ENCODE data around the gene OSTF1.

Gene OSTF1

DNA sequence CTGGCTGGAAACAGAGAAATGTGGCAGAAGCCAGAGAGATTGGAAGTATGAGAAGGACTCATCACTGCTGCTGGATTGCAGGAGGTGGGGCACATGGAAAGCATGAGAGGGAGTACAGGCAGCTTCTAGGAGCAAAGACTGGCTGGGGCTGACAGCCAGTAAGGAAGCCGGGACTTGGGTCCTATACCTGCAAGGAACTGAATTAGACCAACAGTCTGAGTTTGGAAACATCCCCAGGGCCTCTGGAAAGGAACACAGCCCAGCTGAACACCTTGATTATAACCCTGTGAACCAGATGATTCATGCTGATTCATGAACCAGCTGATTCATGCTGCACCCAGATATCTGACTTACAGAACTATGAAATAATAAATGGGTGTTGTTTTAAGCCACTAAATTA is 93.4 kb downstream of the OSTF1 start:
- H3K27ac ChIP-seq, result no peak overlapping the region
- H3K4me3 ChIP-seq (ENCODE audit: low read depth, low read length), result no peak overlapping the region
- TF ChIP-seq, protein P1, sequence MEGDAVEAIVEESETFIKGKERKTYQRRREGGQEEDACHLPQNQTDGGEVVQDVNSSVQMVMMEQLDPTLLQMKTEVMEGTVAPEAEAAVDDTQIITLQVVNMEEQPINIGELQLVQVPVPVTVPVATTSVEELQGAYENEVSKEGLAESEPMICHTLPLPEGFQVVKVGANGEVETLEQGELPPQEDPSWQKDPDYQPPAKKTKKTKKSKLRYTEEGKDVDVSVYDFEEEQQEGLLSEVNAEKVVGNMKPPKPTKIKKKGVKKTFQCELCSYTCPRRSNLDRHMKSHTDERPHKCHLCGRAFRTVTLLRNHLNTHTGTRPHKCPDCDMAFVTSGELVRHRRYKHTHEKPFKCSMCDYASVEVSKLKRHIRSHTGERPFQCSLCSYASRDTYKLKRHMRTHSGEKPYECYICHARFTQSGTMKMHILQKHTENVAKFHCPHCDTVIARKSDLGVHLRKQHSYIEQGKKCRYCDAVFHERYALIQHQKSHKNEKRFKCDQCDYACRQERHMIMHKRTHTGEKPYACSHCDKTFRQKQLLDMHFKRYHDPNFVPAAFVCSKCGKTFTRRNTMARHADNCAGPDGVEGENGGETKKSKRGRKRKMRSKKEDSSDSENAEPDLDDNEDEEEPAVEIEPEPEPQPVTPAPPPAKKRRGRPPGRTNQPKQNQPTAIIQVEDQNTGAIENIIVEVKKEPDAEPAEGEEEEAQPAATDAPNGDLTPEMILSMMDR (IDR thresholded peaks at IDR 0.05; ENCODE audit: low read depth, low read length), result no peak
- no peaks in the 10 kb centered on the region for H3K9me3 ChIP-seq (ENCODE audit: severe bottlenecking)
- H3K27me3 ChIP-seq (ENCODE audit: insufficient read depth, low read depth, severe bottlenecking), result no peaks in the 10 kb centered on the region
- H3K36me3 ChIP-seq, result no peaks in the 10 kb centered on the region
- no peak for DNase-seq

DNA sequence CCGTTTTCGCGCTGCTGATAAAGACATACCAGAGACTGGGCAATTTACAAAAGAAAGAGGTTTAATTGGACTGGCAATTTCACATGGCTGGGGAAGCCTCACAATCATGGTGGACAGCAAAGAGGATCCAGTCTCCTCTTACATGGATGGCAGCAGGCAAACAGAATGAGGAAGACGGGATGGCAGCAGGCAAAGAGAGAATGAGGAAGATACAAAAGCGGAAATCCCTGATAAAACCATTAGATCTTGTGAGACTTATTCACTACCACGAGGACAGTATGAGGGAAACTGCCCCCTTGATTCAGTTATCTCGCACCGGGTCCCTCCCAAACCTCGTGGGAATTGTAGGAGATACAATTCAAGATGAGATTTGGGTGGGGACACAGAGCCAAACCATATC is 95.0 kb downstream of the OSTF1 start:
- Histone ChIP-seq H3K27ac (no peak overlapping the region), H3K36me3 (no peaks in the 10 kb centered on the region), H3K9me3 (ENCODE audit: severe bottlenecking) (no peaks in the 10 kb centered on the region), H3K27me3 (ENCODE audit: insufficient read depth, low read depth, severe bottlenecking) (no peaks in the 10 kb centered on the region), H3K4me3 (ENCODE audit: low read depth, low read length) (no peak overlapping the region)
- DNase-seq, result no peak
- TF ChIP-seq, protein P1 (IDR thresholded peaks at IDR 0.05; ENCODE audit: low read depth, low read length), result no peak

DNA sequence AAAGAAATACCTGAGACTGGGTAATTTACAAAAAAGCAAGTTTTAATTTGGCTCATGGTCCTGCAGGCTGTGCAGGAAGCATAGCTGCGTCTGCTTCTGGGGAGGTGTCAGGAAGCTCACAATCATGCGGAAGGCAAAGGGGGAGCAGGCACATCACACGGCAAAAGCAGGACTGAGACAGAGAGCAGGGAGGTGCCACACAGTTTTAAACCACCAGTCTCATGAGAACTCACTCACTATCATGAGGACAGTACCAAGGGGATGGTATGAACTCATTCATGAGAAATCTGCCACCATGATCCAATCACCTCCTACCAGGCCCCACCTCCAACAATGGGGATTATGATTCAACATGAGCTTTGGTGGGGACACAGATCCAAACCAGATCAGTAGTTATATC is 96.2 kb downstream of the OSTF1 start:
- Histone ChIP-seq H3K27ac (no peak overlapping the region), H3K27me3 (ENCODE audit: insufficient read depth, low read depth, severe bottlenecking) (no peaks in the 10 kb centered on the region), H3K4me3 (ENCODE audit: low read depth, low read length) (no peak overlapping the region), H3K9me3 (ENCODE audit: severe bottlenecking) (no peaks in the 10 kb centered on the region), H3K36me3 (no peaks in the 10 kb centered on the region)
- DNase-seq, result no peak
- TF ChIP-seq, protein P1 (IDR thresholded peaks at IDR 0.05; ENCODE audit: low read depth, low read length), result no peak

DNA sequence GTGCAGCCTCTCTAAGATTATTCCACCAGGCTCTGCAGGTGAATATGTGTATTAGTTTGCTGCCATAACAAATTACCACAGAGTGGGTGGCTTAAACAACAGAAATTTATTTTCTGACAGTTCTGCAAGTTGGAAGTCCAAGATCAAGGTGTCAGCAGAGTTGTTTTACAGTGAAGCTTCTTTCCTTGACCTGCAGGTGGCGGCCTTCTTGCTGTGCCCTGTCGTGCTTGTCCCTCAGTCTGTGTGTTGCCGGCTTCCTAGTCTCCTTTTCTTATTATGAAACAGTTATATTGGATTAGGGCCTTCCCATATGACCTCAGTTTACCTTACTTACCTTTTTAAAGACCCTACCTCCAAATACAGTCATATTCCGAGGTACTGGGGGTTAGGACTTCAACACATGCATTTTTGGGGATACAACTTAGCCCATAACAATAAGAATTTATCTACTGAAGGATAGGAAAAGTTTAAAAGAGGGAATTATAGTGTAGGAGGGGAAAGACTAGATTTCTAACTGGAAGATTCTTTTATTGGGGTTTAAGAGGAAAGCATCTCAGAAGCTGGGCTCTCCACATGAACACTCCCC is 97.4 kb downstream of the OSTF1 start:
- TF ChIP-seq, protein P1 (IDR thresholded peaks at IDR 0.05; ENCODE audit: low read depth, low read length), result peak; percentile 84
- Histone ChIP-seq H3K4me3 (ENCODE audit: low read depth, low read length) (no peak overlapping the region), H3K9me3 (ENCODE audit: severe bottlenecking) (no peaks in the 10 kb centered on the region), H3K27ac (no peak overlapping the region), H3K36me3 (no peaks in the 10 kb centered on the region), H3K27me3 (ENCODE audit: insufficient read depth, low read depth, severe bottlenecking) (no peaks in the 10 kb centered on the region)
- DNase-seq, result peak; percentile 69

DNA sequence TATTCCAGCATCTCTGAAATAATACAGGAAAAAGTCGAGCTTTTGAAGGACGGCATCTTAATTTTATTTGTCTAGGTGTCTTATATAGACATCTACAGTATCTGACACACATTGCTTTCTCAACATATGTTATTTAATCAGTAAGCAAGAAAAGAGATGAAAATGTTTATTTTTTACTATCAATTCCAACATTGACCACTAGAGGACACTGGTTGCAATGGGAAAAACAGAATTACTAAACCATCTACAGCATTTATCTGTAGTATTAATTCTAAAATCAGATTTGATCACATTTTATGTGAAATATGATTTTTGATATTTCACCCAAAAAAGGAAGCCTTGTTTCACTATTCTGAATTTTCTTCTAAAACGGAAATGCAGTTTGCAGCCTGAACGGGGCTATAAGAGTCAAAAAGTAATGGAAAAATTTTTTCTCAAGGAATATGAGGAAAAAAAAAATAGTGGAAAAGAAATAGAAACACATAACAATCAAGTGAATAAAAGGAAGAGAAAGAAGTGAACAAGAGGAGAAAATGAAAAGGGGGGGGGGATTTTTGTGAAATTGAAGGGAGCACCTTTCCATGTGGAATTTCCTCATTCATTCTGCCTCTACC is 98.6 kb downstream of the OSTF1 start:
- no peak for DNase-seq
- TF ChIP-seq, protein P1 (IDR thresholded peaks at IDR 0.05; ENCODE audit: low read depth, low read length), result peak; percentile 39; the same call in 1 of the 2 replicates
- no peaks in the 10 kb centered on the region for H3K27me3 ChIP-seq (ENCODE audit: insufficient read depth, low read depth, severe bottlenecking)
- no peak overlapping the region for H3K4me3 ChIP-seq (ENCODE audit: low read depth, low read length)
- no peaks in the 10 kb centered on the region for H3K9me3 ChIP-seq (ENCODE audit: severe bottlenecking)
- no peak overlapping the region for H3K27ac ChIP-seq
- no peaks in the 10 kb centered on the region for H3K36me3 ChIP-seq

DNA sequence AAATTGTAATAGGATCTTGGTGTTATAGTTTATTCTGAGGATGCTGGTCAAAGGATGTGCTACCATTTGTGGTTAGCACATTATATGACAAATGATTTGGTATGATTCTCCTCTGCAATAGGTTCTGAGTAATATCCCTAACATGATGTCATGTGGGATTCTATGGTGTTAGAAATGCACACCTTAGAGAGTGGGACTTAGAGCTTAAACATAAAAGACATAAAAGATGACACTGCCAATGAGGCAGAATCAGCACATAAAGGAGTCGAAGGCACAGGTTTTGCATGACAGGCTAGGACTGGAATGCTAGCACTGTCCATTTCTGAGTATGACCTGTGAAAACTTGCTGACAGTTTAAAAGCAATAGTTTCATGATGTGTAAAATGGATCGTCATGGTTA is 100.4 kb downstream of the OSTF1 start:
- DNase-seq, result no peak
- no peak overlapping the region for H3K4me3 ChIP-seq (ENCODE audit: low read depth, low read length)
- H3K27me3 ChIP-seq (ENCODE audit: insufficient read depth, low read depth, severe bottlenecking), result no peaks in the 10 kb centered on the region
- H3K27ac ChIP-seq, result no peak overlapping the region
- H3K9me3 ChIP-seq (ENCODE audit: severe bottlenecking), result no peaks in the 10 kb centered on the region
- TF ChIP-seq, protein P1 (IDR thresholded peaks at IDR 0.05; ENCODE audit: low read depth, low read length), result no peak
- H3K36me3 ChIP-seq, result no peaks in the 10 kb centered on the region

Measured in WERI-Rb-1 (cell line).